ENCODE data around the gene PRKCI. TPM values are rescaled to one million over a fixed set of nuclear protein-coding genes. Genes with fewer than 3 reads are reported as not detected.

The PRKCI gene
- polyA plus RNA-seq, 3 donors: 5.1 to 15.4 (median 11.6) TPM

- WGBS (ENCODE audit: insufficient coverage): no CpG with 5 or more reads among the region's 1 CpG
- Histone ChIP-seq H4K20me1 (ENCODE audit: insufficient read depth, low read length) (peaks cover 22% of the 10 kb centered on the region), H3K4me1 (ENCODE audit: control insufficient read depth in 1 of 2, insufficient read depth in 2 of 2, low read length in 2 of 2) (peaks cover 18 to 24% of the 10 kb centered on the region in 2 donors), H2AFZ (ENCODE audit: insufficient read depth, low read depth, low read length, poor library complexity, severe bottlenecking) (peak overlapping the region; percentile 29), H3K4me3 (replicated peaks in 1 of 3; ENCODE audit: low read depth in 2 of 3, low read length in 3 of 3) (peak overlapping the region in 1 of 3 experiments; percentile 80), H3K79me2 (ENCODE audit: insufficient read depth, low read length) (peaks cover 71% of the 10 kb centered on the region), H3K27me3 (ENCODE audit: control insufficient read depth in 2 of 2, insufficient read depth in 2 of 2, low read length in 2 of 2) (no peaks in the 10 kb centered on the region), H3K27ac (ENCODE audit: low read depth in 1 of 2, low read length in 2 of 2) (peak overlapping the region in 1 of 2 donors; percentile 98), H3K4me2 (replicated peaks; ENCODE audit: extremely low read depth, low read length, poor library complexity, severe bottlenecking) (peak overlapping the region; percentile 77), H3K9me3 (replicated peaks in 1 of 2; ENCODE audit: control insufficient read depth in 1 of 2, insufficient read depth in 1 of 2, low read length in 2 of 2) (no peaks in the 10 kb centered on the region), H3K36me3 (replicated peaks in 1 of 2; ENCODE audit: control insufficient read depth in 1 of 2, insufficient read depth in 2 of 2, low read length in 2 of 2) (peaks cover 39 to 43% of the 10 kb centered on the region in 2 donors), H3K9ac (ENCODE audit: insufficient read depth, low read length, poor library complexity, severe bottlenecking) (peak overlapping the region; percentile 98)
- no peaks in the 10 kb centered on the region for H3K27me3 Mint-ChIP-seq (ENCODE audit: low read depth in 3 of 3)
- H3K36me3 Mint-ChIP-seq: peaks cover 33 to 38% of the 10 kb centered on the region in 2 donors
- DNase-seq: peak in 1 of 3 donors; percentile 41
- H3K27ac Mint-ChIP-seq: peak overlapping the region; percentile 84 to 100 (median 98)
- H3K4me1 Mint-ChIP-seq: peaks cover 23% of the 10 kb centered on the region
- peak overlapping the region; percentile 93 to 97 for H3K4me3 Mint-ChIP-seq
- no peak for TF ChIP-seq CTCF (IDR thresholded peaks at IDR 0.05)
- H3K9me3 Mint-ChIP-seq: no peaks in the 10 kb centered on the region
- intact Hi-C loops (cut with micrococcal nuclease): no loop called here
Measured at GRCh38 chr3:170179432-170179831, 42.8 kb upstream of the PRKCI start.

GRCh38 chr3:170180079-170180907 is 41.9 kb upstream of the PRKCI start:
- peaks cover 23% of the 10 kb centered on the region for H3K4me1 Mint-ChIP-seq

More at GRCh38 chr3:170180079-170180907, 41.9 kb upstream of the PRKCI start:
- DNase-seq: peak in 2 of 3 donors; percentile 14 to 16
- Histone ChIP-seq H3K27me3 (ENCODE audit: control insufficient read depth in 2 of 2, insufficient read depth in 2 of 2, low read length in 2 of 2) (no peaks in the 10 kb centered on the region), H2AFZ (ENCODE audit: insufficient read depth, low read depth, low read length, poor library complexity, severe bottlenecking) (peak overlapping the region; percentile 91), H3K36me3 (replicated peaks in 1 of 2; ENCODE audit: control insufficient read depth in 1 of 2, insufficient read depth in 2 of 2, low read length in 2 of 2) (peaks cover 30 to 34% of the 10 kb centered on the region in 2 donors), H3K4me3 (replicated peaks in 1 of 3; ENCODE audit: low read depth in 2 of 3, low read length in 3 of 3) (peak overlapping the region; percentile 60 to 84 (median 80)), H3K4me1 (ENCODE audit: control insufficient read depth in 1 of 2, insufficient read depth in 2 of 2, low read length in 2 of 2) (peaks cover 18 to 24% of the 10 kb centered on the region in 2 donors), H3K9ac (ENCODE audit: insufficient read depth, low read length, poor library complexity, severe bottlenecking) (peak overlapping the region; percentile 98), H3K79me2 (ENCODE audit: insufficient read depth, low read length) (peaks cover 64% of the 10 kb centered on the region), H4K20me1 (ENCODE audit: insufficient read depth, low read length) (peaks cover 13% of the 10 kb centered on the region), H3K4me2 (replicated peaks; ENCODE audit: extremely low read depth, low read length, poor library complexity, severe bottlenecking) (peak overlapping the region; percentile 77), H3K9me3 (replicated peaks in 1 of 2; ENCODE audit: control insufficient read depth in 1 of 2, insufficient read depth in 1 of 2, low read length in 2 of 2) (no peaks in the 10 kb centered on the region), H3K27ac (ENCODE audit: low read depth in 1 of 2, low read length in 2 of 2) (peak overlapping the region; percentile 90 to 98)
- intact Hi-C loops (cut with micrococcal nuclease): loop anchor here in 1 of 2 donors (10.0 kb wide), 1 partner anchor 185 kb away; no protein-coding TSS in a partner anchor
- Mint-ChIP-seq H3K36me3 (peaks cover 26 to 30% of the 10 kb centered on the region in 2 donors), H3K4me3 (peak overlapping the region; percentile 93 to 97), H3K27ac (peak overlapping the region; percentile 95 to 100 (median 99)), H3K9me3 (no peaks in the 10 kb centered on the region), H3K27me3 (ENCODE audit: low read depth in 3 of 3) (peaks cover 0 to 1% (median 0%) of the 10 kb centered on the region in 3 donors)
- no peak for TF ChIP-seq CTCF (IDR thresholded peaks at IDR 0.05)
- 24% methylated on average over 6 of the region's 16 CpGs for WGBS (ENCODE audit: insufficient coverage)
